Stimulated activated CD8-positive, alpha-beta memory T cell treated with anti-CD3 and anti-CD28 coated beads, Interleukin-7, amount 100 ng/mL, for 48 hours (primary cell): Measurements from ENCODE around the gene LRRC8D.

Experiments
- DNase-seq, 2 donors: peaks; one replicate each; pipeline ENCODE4 v3.0.0-alpha.2; 2020; ENCODE audit warnings: low read depth in 1 of 2; ENCODE audit errors: extremely low read depth in 1 of 2

Gene LRRC8D

DNA sequence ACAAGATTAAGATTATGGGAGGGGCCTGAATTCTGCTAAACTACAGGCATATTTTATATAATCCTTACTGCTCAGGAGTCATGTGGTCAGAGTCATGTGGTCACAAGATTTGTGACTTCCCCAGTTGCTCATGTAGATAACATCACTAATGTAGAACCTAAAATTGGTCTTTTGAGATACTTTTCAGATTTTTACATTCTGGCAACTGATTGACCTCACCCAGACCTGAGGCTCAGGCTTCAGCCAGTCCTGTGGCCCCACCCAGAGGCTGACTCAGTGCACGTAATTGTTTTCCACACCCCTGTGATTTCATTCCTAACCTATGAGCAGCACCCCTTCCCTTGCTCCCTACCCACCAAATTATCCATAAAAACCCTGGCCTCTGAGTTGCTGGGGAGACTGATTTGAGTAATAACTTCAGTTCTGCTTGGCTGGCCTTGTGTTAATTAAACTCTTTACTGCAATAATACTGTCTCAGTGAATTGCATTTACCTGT lies 132.3 kb downstream of the LRRC8D start:
- DNase-seq = peak in 1 of 2 donors; percentile 13

DNA sequence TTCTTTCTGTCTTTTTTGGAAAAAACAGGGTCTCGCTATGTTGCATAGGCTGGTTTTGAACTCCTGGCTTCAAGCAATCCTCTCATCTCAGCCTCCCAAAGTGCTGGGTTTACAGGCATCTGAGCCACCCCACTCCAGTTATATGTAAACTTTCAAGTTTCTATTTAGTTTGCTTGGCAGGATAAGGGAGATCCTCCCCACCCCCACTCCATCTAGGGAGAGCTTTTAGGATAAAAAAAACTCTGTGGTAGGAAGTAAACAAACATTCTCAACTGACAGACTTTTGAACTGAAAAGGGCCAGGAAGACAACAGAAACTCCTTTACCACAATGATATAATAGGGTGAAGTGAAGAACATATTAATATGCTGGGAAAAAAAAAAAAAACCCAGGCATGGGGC lies 133.1 kb downstream of the LRRC8D start:
- no peak for DNase-seq

DNA sequence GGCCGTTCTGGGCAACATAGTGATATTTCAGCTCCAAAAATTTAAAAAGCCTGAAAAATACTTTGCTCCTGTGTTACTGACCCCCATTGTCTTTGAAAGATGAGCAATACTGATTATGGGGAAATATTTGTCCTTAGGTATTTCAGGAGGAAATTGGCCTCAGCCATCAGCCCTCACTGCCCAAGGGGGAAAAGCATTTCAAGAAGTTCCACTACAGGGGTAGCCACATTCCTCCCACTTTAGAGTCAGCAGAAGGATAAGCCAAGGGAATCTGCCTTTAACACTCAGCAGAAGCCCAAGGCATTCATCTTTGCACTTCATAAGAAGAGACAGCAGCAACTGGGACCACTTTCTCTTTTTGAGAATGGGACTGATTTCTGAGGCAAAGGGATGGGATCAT lies 133.6 kb downstream of the LRRC8D start:
- no peak for DNase-seq

DNA sequence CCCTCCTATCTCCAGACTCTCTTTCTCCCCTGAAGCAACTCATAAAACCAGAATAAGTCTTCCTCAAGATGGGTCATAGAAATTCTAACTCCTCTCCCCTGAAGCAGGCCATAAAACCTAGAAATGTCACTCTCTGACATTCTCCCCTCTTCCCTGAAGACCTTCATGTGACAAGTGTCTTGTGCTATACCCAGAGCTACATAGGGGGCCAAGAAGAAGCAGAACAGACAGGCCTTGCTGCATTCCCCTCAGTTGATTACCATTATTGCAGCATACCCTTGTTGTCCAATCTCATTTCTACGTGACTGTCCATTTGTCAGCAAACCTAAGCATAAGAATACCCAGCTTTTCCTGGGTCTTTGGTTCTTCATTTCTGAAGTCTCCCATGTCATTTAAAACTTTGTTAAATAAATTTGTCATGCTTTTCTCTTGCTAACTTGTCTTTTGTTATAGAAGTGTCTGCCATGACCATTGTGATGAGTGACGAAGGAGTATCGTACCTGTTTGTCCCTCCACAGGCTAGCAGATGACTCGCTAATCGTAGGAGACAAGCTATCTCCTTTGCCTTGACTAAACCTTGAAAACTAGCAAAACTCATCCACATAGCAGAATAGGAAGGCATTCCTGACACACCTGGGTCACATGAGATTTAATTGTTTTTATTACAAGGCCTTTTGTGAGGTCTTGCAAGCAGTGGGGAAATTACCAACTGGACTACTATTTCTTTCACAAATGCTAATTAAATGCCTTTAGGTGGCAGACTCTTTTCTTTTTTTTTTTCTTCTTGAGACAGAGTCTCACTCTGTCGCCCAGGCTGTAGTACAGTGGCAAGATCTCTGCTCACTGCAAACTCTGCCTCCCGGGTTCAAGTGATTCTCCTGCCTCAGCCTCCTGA lies 134.7 kb downstream of the LRRC8D start:
- DNase-seq = no peak

DNA sequence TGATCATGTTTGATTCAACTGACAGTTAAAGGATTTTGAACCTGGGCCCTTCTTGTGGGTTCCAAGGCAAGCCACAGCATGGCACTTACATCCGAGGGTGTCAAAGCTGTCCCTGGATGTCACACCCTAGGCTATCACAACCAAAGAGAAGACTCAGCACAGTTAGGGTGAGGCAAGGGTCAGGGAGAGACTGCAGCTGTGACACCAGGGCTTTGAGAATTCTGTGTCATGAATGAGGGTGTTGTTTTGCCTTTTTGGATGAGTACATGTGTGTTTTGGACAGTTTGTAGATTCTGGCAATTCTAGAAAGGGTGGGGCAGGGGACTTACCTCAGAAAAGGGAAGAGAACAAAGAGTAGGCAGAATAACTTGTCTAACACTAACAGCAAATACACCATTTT lies 136.3 kb downstream of the LRRC8D start:
- DNase-seq = no peak

DNA sequence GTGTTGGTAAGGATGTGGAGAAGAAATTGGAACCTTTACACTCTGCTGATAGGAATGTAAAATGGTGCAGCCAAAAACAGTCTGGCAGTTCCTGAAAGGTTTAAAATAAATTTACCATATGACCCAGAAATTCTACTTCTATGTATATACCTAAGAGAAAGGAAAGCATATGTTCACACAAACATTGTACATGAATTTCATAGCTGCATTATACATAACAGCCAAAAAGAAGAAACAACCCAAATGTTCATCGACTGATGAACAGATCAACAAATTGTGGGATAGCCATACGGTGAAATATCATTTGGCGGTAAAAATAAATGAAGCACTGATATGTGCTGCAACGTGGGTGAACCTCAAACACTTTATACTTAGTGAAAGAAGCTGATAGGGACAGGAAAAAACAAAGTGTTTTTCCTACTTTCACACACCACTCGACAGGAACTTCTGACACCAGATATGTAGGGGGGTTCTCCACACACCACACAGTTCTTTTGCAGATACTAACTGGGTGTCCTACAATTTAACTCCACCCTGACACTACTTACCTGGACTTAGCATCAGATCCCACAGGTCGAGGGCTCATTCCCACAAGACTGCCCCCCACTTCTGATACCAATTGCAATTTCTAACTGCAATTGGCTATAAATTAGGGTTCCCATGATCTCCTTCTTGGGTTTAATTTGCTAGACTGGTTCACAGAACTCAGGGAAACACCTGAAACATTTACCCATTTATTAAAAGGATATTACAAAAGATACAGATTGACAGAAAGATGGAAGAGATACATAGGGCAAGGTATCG lies 138.2 kb downstream of the LRRC8D start:
- DNase-seq = no peak

DNA sequence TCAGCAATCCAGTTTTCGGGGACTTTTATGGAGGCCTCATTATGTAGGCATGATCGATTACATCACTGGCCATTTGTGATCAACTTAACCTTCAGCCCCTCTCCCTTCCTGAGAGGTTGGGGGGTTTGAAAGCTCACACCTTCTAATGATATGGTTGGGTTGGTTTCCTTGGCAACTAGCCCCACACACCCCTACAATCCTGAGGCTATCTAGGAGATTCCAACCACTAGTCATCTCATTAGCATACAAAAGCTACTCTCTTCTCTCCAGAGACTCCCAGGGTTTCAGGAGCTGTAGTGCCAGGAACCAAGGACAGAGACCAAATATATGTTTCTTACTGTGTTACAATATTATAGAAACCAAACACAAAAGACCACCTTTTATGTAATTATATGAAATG lies 138.9 kb downstream of the LRRC8D start:
- DNase-seq = no peak

DNA sequence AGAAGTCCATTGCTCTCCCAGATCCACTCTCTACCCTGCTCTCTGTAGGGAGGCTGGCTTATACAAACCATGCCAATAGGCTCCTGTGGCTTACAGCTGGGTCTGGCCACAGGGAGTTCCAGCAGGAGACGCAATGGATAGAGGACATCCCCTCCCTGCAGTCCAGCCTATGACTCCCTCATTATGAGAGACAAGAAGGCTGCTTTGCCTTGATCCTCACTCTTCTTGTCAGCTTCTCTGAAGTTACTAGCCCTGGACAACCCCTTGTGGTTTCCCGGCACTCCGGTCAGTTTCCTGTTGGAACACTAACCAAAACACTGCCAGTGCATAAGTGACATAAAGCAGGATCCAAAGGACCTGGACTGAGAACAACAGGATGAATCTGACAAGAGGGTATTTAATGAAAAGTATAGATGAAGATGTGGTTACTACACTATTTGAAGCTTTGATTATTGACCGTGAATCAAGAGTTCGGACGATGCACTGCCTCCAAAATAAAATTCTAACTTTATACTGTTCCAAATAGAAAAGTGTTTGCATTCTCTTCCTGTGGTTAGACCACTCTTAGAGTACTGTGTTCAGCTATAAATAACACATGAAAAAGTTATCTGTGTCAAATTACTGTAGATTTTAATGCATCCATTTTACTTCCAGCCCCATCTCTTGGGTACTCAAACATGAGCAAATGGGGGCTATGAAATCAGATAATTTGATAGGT lies 141.4 kb downstream of the LRRC8D start:
- no peak for DNase-seq

DNA sequence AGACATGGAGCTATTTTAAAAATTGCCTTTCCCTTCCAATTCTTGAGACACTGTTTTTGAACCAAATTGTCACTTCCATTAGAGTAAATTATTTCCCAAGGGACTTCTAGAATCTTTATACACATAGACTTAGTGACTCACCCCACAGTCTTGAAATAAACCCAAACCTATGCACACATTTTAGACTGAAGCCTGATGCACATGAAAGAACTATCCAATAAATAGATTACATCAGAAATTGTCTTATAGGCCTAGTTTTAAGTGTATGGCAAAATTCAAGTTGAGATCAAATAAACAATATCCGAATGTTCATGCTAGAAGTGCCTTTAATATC lies 141.9 kb downstream of the LRRC8D start:
- DNase-seq = no peak

DNA sequence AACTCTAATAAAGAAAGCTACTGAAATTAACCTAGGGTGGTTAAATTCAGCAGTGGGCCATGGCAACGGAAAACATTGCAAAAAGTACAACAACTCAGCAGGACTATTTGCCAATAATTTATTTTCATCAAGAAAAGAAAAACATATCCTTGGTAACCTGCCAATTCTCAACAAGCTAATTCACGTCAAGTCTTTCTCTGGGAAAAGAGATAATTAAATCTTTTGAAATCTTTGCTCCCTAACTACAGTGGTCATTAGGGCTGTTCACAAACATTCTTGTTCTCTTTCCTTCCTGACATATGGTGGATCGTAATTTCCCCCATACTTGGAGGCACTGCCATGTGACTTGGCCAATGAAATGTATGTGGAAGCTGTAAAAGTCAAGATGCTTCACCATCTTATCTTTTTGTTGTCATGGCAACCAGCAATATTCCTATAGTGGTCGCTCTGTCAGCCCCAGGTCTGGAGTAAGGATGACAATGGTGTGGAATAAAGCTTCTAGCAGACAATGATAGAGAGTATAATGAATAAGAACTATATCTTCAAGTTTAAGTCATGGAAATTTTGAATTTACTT lies 144.4 kb downstream of the LRRC8D start:
- no peak for DNase-seq

DNA sequence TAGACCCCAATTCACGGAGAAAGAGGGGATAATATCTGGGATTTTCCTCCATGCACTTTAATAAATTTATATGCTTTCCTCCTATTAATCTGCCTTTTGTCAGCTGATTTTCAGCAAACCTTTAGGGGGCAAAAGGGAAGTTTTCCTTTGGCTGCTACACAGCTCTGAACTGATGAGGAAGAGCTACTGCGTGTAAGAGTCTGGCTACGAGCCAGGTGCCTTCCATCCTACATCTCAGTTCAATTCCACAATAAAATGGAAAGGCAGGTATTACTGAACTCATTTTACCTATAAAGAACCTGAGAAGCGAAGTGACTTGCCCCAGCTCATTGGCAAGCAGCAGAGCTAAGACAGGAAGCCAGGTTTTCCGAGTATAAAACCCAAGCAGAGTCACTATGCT lies 145.8 kb downstream of the LRRC8D start:
- DNase-seq = no peak

DNA sequence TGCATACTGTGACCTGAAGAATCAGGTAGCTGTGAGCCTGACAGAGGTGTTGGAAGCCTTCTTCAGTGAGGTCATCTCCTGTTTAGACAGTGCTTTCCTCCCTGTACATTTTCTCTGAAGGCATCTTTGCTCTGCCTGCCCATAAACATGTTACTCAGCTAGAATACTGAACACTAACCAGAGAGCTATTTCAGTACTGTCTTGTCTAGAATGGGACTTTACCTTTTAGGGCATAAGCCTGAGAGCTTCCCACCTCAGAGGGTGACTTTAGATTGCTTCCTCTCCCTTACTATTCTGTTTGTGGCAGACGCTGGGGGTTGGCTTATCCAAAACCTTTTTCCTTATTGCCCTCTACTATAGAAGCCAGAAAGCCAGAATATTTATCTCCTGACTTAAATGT lies 150.8 kb downstream of the LRRC8D start:
- DNase-seq = no peak

DNA sequence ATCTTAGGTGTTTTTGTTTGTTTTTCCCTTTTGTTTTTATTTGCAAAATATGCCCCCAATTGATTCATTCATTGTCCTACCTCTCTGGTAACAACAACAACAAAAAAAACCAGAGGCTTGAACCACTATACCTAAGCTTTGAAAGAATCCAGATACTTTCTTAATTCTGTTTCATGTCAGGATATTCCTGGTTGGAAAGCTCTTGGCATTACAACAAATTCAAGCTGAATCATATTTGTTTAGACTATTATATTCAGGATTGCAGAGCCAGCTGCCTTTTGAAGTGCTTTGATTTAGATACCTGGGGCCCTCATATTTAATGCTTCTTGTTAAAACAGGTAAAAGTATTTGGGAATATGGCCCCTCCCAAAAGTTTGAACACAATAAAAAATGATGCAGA lies 151.2 kb downstream of the LRRC8D start:
- no peak for DNase-seq

DNA sequence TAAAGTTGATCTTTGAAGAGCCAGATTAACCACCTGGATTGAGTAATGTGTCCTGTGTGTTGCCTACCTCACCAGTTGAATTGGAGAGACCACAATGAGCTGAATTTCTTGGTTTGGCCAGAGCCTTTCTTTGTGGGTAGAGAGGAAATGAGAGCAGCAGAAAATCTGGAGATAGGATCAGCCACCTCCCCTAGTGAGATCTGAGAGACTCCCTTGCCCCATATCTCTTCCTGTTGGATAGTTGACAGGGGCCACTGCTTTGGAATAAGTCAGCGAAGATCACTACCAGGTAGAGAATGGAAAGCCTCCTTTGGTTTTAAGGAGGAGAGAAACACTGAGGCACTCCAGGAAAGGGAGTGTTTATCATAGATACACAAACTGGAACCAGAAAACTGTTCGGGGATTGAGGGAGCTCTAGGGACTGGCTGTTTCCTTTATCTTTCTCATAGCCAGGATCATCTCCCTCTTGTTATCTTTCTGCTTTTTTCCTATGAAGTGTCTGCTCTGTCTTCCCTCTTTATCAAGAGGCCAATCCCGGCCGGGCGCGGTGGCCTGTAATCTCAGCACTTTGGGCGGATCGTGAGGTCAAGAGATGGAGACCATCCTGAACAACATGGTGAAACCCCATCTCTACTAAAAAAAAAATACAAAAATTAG lies 152.8 kb downstream of the LRRC8D start:
- DNase-seq = no peak

DNA sequence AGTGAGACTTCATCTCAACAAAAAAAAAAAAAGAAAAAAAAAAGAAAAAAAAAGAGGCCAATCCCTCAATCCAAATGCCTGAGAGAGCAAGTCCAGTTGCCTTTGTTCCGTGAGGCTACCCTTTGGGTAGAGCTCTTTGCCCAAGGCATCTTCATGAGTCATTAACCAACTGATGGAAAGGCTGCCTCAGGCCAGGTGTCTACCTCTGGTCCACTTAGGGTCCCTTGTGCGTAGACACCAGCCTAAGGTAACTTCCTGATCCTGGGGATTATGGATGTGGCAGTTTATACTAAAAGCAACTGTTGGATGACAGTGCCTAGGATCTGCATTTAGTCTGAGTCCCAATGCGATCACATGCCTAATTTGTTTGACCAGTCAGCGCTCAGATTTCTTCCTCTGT lies 153.4 kb downstream of the LRRC8D start:
- no peak for DNase-seq

DNA sequence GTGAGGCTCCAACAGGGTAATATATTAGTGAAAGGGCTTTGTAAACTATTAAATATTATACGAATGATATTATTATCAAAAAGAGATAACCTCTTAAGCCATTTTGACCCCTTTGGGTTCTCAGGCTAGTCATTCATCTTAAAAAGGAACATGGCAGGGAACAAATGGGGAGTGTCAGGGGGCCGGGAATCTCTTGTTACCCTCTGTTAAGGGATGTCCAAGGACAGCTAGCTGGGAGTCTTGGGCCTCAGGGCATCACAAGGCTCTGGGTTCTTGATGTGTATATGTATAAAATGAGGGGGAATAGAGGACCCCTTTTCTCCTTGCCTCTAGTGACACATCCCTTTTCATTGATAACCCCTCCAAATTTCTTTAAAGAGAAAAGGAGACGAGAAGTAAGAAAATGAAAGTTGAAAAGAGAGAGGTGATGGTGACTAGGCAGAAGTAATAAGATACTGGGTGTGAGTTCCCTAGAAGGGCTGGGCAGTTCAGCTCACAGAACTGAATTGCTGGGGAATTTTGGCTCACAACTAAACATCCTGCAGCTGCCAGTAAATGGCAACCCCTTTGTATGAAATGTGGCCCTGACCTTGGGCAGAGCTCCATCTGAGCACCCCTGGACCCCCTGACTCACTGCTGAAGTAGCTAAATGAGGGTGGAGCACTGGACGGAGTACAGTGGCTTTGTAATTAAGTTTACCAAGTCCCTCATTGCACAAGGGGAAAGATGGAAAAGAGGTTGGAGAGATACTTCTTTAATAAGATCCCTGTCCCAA lies 154.1 kb downstream of the LRRC8D start:
- no peak for DNase-seq

DNA sequence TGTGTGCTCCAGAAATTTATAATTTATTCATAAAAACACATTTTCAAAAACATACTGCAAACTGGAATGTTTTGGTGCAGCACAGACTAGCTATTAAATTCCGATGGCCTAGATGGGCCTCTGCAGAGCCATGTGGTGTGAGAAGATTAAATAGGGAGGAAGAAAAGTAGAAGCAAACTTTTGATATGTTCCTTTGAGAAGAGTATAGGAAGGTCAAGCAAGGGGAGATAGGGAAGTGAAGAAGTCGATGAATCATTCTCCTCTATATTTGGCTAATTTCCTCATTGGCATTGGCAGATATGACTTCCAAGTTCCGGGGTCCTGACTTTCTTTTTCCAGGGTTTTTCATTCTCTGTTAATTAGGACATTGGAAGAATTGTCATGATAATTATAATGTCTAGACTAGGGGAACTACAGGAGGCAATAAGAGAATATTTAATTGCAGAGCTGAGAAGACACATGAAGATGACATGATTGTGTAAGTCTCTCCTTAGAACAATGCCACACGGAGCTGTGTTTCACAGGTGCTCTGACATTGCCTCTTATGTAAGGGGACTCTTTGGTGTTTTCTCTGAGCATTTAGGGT lies 154.8 kb downstream of the LRRC8D start:
- no peak for DNase-seq

DNA sequence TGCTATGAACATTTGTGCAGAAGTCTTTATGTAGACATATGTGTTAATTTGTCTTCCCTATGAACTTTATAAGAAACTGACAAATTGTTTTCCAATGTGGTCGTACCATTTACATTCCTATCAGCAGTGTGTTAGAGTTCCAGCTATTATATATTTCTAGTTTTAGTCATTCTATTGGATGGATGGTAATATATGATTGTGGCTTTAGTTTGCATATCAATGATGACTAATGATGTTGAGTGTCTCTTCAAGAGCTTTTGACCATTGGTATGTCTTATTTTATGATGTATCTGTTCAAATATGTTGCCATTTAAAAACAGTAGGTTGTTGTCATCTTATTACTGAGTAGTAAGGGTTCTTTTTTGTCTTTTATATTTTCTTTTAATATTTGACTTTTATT lies 157.9 kb downstream of the LRRC8D start:
- no peak for DNase-seq

DNA sequence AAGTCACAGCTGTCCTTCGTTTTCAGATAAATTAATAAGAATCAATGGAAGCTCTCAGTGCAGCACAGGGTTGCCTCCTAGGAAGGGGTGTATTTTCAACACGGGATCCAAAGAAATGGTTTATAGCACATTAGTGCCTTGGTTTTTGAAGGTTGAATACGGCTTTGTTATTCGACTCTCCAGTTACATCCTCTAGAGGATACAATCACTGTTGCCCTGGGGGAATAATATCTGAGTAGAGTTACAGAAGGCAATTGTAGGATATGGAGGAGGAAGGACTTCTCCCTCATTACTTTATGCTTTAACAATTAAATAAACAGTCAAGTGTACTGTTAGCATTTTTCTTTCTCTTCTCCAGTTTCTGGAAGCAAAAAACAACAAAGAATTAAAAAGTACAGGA lies 159.8 kb downstream of the LRRC8D start:
- no peak for DNase-seq
